GM19324 (cell line): ENCODE measurements around the gene DNM1L.
"Not testable (repeated sequence)": the region's sequence is repeated elsewhere in the genome, so short reads cannot be mapped to it uniquely, and the experiment has no call there.

Experiments used
- ATAC-seq: cut with Tn5 transposase; IDR thresholded peaks from one replicate; pipeline ENCODE4 v1.9.1; 2021; ENCODE audit warnings: mild to moderate bottlenecking, moderate library complexity; ENCODE audit not compliant: unreplicated experiment, low FRiP score

The DNM1L gene

GRCh38 chr12:32695787-32696186 is 16.7 kb downstream of the DNM1L start:
- no peak for ATAC-seq

- ATAC-seq: no peak
These were observed 18.3 kb downstream of the DNM1L start for GRCh38 chr12:32697445-32697844.

- no peak for ATAC-seq
These were observed 19.2 kb downstream of the DNM1L start for GRCh38 chr12:32698285-32698684.

GRCh38 chr12:32699437-32699836 is 20.3 kb downstream of the DNM1L start:
- not testable (repeated sequence) for ATAC-seq

GRCh38 chr12:32702473-32702872 is 23.4 kb downstream of the DNM1L start:
- no peak for ATAC-seq

GRCh38 chr12:32702946-32703345 is 23.8 kb downstream of the DNM1L start:
- ATAC-seq: no peak

- ATAC-seq: no peak
These were observed 26.7 kb downstream of the DNM1L start for GRCh38 chr12:32705783-32706182.

- ATAC-seq: no peak
These were observed 27.4 kb downstream of the DNM1L start for GRCh38 chr12:32706335-32707024.

GRCh38 chr12:32708926-32709325 is 29.8 kb downstream of the DNM1L start:
- ATAC-seq: no peak

GRCh38 chr12:32714772-32715171 is 35.7 kb downstream of the DNM1L start:
- ATAC-seq: no peak

GRCh38 chr12:32718926-32719325 is 39.8 kb downstream of the DNM1L start:
- no peak for ATAC-seq

- ATAC-seq: not testable (repeated sequence)
These were observed 46.2 kb downstream of the DNM1L start for GRCh38 chr12:32725308-32725707.

- ATAC-seq: no peak
These were observed 47.2 kb downstream of the DNM1L start for GRCh38 chr12:32726286-32726685.

GRCh38 chr12:32727237-32727636 is 48.1 kb downstream of the DNM1L start:
- no peak for ATAC-seq

- no peak for ATAC-seq
These were observed 55.9 kb downstream of the DNM1L start for GRCh38 chr12:32734952-32735351.

GRCh38 chr12:32736445-32736844 is 57.3 kb downstream of the DNM1L start:
- ATAC-seq: no peak

GRCh38 chr12:32737715-32738114 is 58.6 kb downstream of the DNM1L start:
- ATAC-seq: no peak

- no peak for ATAC-seq
These were observed 60.2 kb downstream of the DNM1L start for GRCh38 chr12:32739279-32739678.

GRCh38 chr12:32742133-32742532 is 63.0 kb downstream of the DNM1L start:
- ATAC-seq: no peak

GRCh38 chr12:32743264-32743663 is 64.2 kb downstream of the DNM1L start:
- no peak for ATAC-seq

- ATAC-seq: no peak
These were observed 74.5 kb downstream of the DNM1L start for GRCh38 chr12:32753605-32754004.

- no peak for ATAC-seq
These were observed 75.0 kb downstream of the DNM1L start for GRCh38 chr12:32754111-32754510.
